H9 (cell line): ENCODE results near the gene NECTIN1. TPM values are rescaled to one million over a fixed set of nuclear protein-coding genes. Genes with fewer than 3 reads are reported as not detected.

ENCODE experiments used
- DNase-seq: peaks from one replicate; pipeline ENCODE4 v3.0.0-alpha.2; 2017
- H2AFZ ChIP-seq: one replicate; pipeline ENCODE4 v1.6.1; 2013; ENCODE audit warnings: mild to moderate bottlenecking, low read length, control low read depth, moderate library complexity
- H2AK5ac ChIP-seq: 2 replicates; pipeline ENCODE4 v1.6.1; 2013; ENCODE audit warnings: low read length, control low read depth, mixed read lengths; ENCODE audit not compliant: insufficient read length
- H2BK120ac ChIP-seq: one replicate; pipeline ENCODE4 v1.6.1; 2013; ENCODE audit warnings: low read depth, mild to moderate bottlenecking, low read length, control low read depth, inconsistent platforms; ENCODE audit not compliant: poor library complexity, severe bottlenecking
- H2BK12ac ChIP-seq: 2 replicates; pipeline ENCODE4 v1.6.1; 2013; ENCODE audit warnings: low read length, control low read depth, mixed read lengths, low read depth; ENCODE audit not compliant: insufficient read length
- H2BK15ac ChIP-seq: 2 replicates; pipeline ENCODE4 v1.6.1; 2013; ENCODE audit warnings: low read depth, low read length, control low read depth
- H2BK20ac ChIP-seq: one replicate; pipeline ENCODE4 v1.6.1; 2013; ENCODE audit warnings: low read depth, mild to moderate bottlenecking, low read length, control low read depth, inconsistent platforms; ENCODE audit not compliant: poor library complexity, severe bottlenecking
- H2BK5ac ChIP-seq: 2 replicates; pipeline ENCODE4 v1.6.1; 2013; ENCODE audit warnings: low read length, control low read depth, mixed read lengths; ENCODE audit not compliant: insufficient read length
- H3K14ac ChIP-seq: 2 replicates; pipeline ENCODE4 v1.6.1; 2013; ENCODE audit warnings: low read length, control low read depth; ENCODE audit not compliant: insufficient read depth
- H3K18ac ChIP-seq: 2 replicates; pipeline ENCODE4 v1.6.1; 2013; ENCODE audit warnings: low read depth, mild to moderate bottlenecking, mixed read lengths, low read length, control low read depth; ENCODE audit not compliant: insufficient read length
- H3K23ac ChIP-seq: 2 replicates; pipeline ENCODE4 v1.6.1; 2013; ENCODE audit warnings: low read length, control low read depth, mixed read lengths, low read depth; ENCODE audit not compliant: insufficient read length
- H3K23me2 ChIP-seq: 2 replicates; pipeline ENCODE4 v1.6.1; 2013; ENCODE audit warnings: low read depth, mild to moderate bottlenecking, mixed read lengths, low read length, control low read depth; ENCODE audit not compliant: insufficient read length, poor library complexity, severe bottlenecking
- H3K27ac ChIP-seq: 2 replicates; pipeline ENCODE4 v1.5.1; 2013; ENCODE audit warnings: low read length, control low read depth, mixed read lengths, low read depth; ENCODE audit not compliant: insufficient read length
- H3K27me3 ChIP-seq: 2 replicates; pipeline ENCODE4 v1.6.1; 2013; ENCODE audit warnings: low read length, control low read depth, inconsistent platforms; ENCODE audit not compliant: insufficient read depth
- H3K4ac ChIP-seq: 2 replicates; pipeline ENCODE4 v1.6.1; 2013; ENCODE audit warnings: low read depth, mild to moderate bottlenecking, control low read depth, inconsistent platforms, low read length, moderate library complexity
- H3K4me1 ChIP-seq: 2 replicates; pipeline ENCODE4 v1.6.1; 2013; ENCODE audit warnings: low read length, control low read depth, inconsistent platforms; ENCODE audit not compliant: insufficient read depth
- H3K4me2 ChIP-seq: 2 replicates; pipeline ENCODE4 v1.6.1; 2013; ENCODE audit warnings: low read length, control low read depth, mixed read lengths; ENCODE audit not compliant: insufficient read length, insufficient read depth
- H3K56ac ChIP-seq: 2 replicates; pipeline ENCODE4 v1.6.1; 2013; ENCODE audit warnings: low read depth, mild to moderate bottlenecking, mixed read lengths, low read length, control low read depth; ENCODE audit not compliant: insufficient read length
- H3K79me1 ChIP-seq: 2 replicates; pipeline ENCODE4 v1.6.1; 2013; ENCODE audit warnings: low read depth, mild to moderate bottlenecking, moderate library complexity, low read length, control low read depth, inconsistent platforms; ENCODE audit not compliant: insufficient read depth, poor library complexity, severe bottlenecking
- H3K79me2 ChIP-seq: 2 replicates; pipeline ENCODE4 v1.6.1; 2013; ENCODE audit warnings: low read length, control low read depth, inconsistent platforms; ENCODE audit not compliant: insufficient read depth
- H3K9ac ChIP-seq: 2 replicates; pipeline ENCODE4 v1.6.1; 2013; ENCODE audit warnings: low read length, control low read depth, mixed read lengths; ENCODE audit not compliant: insufficient read length; ENCODE audit errors: extremely low read depth
- H3K9me3 ChIP-seq: one replicate; pipeline ENCODE4 v1.6.1; 2013; ENCODE audit warnings: low read depth, low read length, inconsistent platforms; ENCODE audit not compliant: control insufficient read depth
- H3T11ph ChIP-seq: one replicate; pipeline ENCODE4 v1.6.1; 2013; ENCODE audit warnings: mild to moderate bottlenecking, low read length, control low read depth, inconsistent platforms
- H4K20me1 ChIP-seq: one replicate; pipeline ENCODE4 v1.6.1; 2013; ENCODE audit not compliant: control insufficient read depth, insufficient read length, insufficient read depth
- H4K5ac ChIP-seq: 2 replicates; pipeline ENCODE4 v1.6.1; 2013; ENCODE audit warnings: low read depth, mild to moderate bottlenecking, mixed read lengths, low read length, control low read depth; ENCODE audit not compliant: insufficient read length
- H4K8ac ChIP-seq: replicated peaks from 2 replicates; pipeline ENCODE4 v1.6.1; 2013; ENCODE audit warnings: low read length, control low read depth, mixed read lengths, low read depth; ENCODE audit not compliant: insufficient read length
- H4K91ac ChIP-seq: 2 replicates; pipeline ENCODE4 v1.6.1; 2013; ENCODE audit warnings: low read depth, mild to moderate bottlenecking, moderate library complexity, mixed read lengths, low read length, control low read depth; ENCODE audit not compliant: insufficient read length
- H3K27ac Mint-ChIP-seq, 3 experiments: 2 replicates in 2 of 3; 3 replicates in 1 of 3; pipeline ENCODE4 v1.8.0; 2020 to 2021; ENCODE audit warnings: mixed read lengths in 3 of 3, mild to moderate bottlenecking in 1 of 3, moderate library complexity in 1 of 3
- H3K27me3 Mint-ChIP-seq: 2 replicates; pipeline ENCODE4 v1.8.0; 2021; ENCODE audit warnings: low read depth, mild to moderate bottlenecking, moderate library complexity, mixed read lengths
- H3K36me3 Mint-ChIP-seq, 3 experiments: 2 replicates in 2 of 3; 3 replicates in 1 of 3; pipeline ENCODE4 v1.8.0; 2020 to 2021; ENCODE audit warnings: low read depth in 3 of 3, mixed read lengths in 3 of 3; ENCODE audit not compliant: insufficient read depth in 1 of 3
- H3K4me1 Mint-ChIP-seq, 2 experiments: 2 replicates each; pipeline ENCODE4 v1.8.0; 2020; ENCODE audit warnings: mixed read lengths in 2 of 2
- H3K4me3 Mint-ChIP-seq, 2 experiments: 2 replicates in 1 of 2; 3 replicates in 1 of 2; pipeline ENCODE4 v1.8.0; 2020 to 2021; ENCODE audit warnings: mild to moderate bottlenecking in 2 of 2, mixed read lengths in 2 of 2, moderate library complexity in 1 of 2
- H3K9me3 Mint-ChIP-seq, 2 experiments: 2 replicates in 1 of 2; 3 replicates in 1 of 2; pipeline ENCODE4 v1.8.0; 2020; ENCODE audit warnings: mild to moderate bottlenecking in 2 of 2, mixed read lengths in 2 of 2, moderate library complexity in 1 of 2
- CTCF ChIP-seq: fragments of 200-600 bp; sonication (generic); conservative IDR thresholded peaks from 3 replicates; pipeline ENCODE4 v1.8.0; 2021; ENCODE audit warnings: antibody characterized with exemption, mild to moderate bottlenecking
- WGBS: extraction: QIAGEN DNeasy Blood & Tissue Kit; methylation state at CpG from one replicate; pipeline ENCODE4 v1.1.7; 2013; ENCODE audit warnings: missing lambda C conversion rate, low lambda C conversion rate, mixed read lengths; ENCODE audit not compliant: insufficient read length; ENCODE audit errors: extremely low coverage; 5-methylcytosine and 5-hydroxymethylcytosine counted together
- total RNA-seq: library from RNA; stranded (reverse); gene quantifications from 2 replicates; pipeline ENCODE4 v1.2.1, GENCODE V29; 2021

The NECTIN1 gene
- total RNA-seq, 1 experiment from 2014 or later = 113 TPM

GRCh38 chr11:119669487-119669886, 59.5 kb downstream of the NECTIN1 start:
- no peak overlapping the region for H3K18ac ChIP-seq
- peaks cover 11 to 17% of the 10 kb centered on the region in 2 experiments for H3K4me1 Mint-ChIP-seq
- H4K8ac ChIP-seq = no peak overlapping the region
- no peak overlapping the region for H3K4me2 ChIP-seq
- no peaks in the 10 kb centered on the region for H3K9me3 Mint-ChIP-seq
- no peak overlapping the region for H3K27ac Mint-ChIP-seq
- no peak overlapping the region for H3K23ac ChIP-seq
- no peak overlapping the region for H2BK5ac ChIP-seq
- no peaks in the 10 kb centered on the region for H3K79me2 ChIP-seq
- H3K79me1 ChIP-seq = no peaks in the 10 kb centered on the region
- no peak overlapping the region for H3K56ac ChIP-seq
- H3K27ac ChIP-seq = no peak overlapping the region
- H4K91ac ChIP-seq = no peak overlapping the region
- no peak overlapping the region for H2BK12ac ChIP-seq
- no peak for DNase-seq
- no peak overlapping the region for H2AFZ ChIP-seq
- H3T11ph ChIP-seq = no peak overlapping the region
- no peak overlapping the region for H4K5ac ChIP-seq
- no peaks in the 10 kb centered on the region for H3K9me3 ChIP-seq
- no peak overlapping the region for H2AK5ac ChIP-seq
- H2BK120ac ChIP-seq = no peak overlapping the region
- no peaks in the 10 kb centered on the region for H4K20me1 ChIP-seq
- no peaks in the 10 kb centered on the region for H3K23me2 ChIP-seq
- no peak overlapping the region for H3K14ac ChIP-seq
- no peaks in the 10 kb centered on the region for H3K4me1 ChIP-seq
- no peaks in the 10 kb centered on the region; the same call in 1 of the 2 replicates for H3K27me3 Mint-ChIP-seq
- no peak overlapping the region for H3K4ac ChIP-seq
- no peak overlapping the region for H2BK20ac ChIP-seq
- TF ChIP-seq CTCF = no peak
- no CpG with 5 or more reads among the region's 5 CpGs for WGBS
- H3K27me3 ChIP-seq = no peaks in the 10 kb centered on the region
- H3K9ac ChIP-seq = no peak overlapping the region
- H3K4me3 Mint-ChIP-seq = no peak overlapping the region
- no peak overlapping the region for H2BK15ac ChIP-seq
- peaks cover 12 to 73% (median 46%) of the 10 kb centered on the region in 3 experiments; a peak in 6 of 7 replicates for H3K36me3 Mint-ChIP-seq
